GM12891 (cell line): ENCODE measurements around the gene ASPHD2.

Experiments used
- POLR2A ChIP-seq: IDR thresholded peaks from 2 replicates; pipeline ENCODE4 v1.6.1; 2011; ENCODE audit warnings: low read depth, low read length, control low read depth
- POLR2AphosphoS5 ChIP-seq: IDR thresholded peaks from 2 replicates; pipeline ENCODE4 v1.6.1; 2011; ENCODE audit warnings: low read depth, low read length, control low read depth
- POU2F2 ChIP-seq: IDR thresholded peaks from 2 replicates; pipeline ENCODE4 v1.6.1; 2011; ENCODE audit warnings: low read depth, mild to moderate bottlenecking, control low read depth, low read length, moderate library complexity
- TAF1 ChIP-seq: IDR thresholded peaks from 2 replicates; pipeline ENCODE4 v1.6.1; 2011; ENCODE audit warnings: low read depth, low read length, control low read depth

- no peak for TF ChIP-seq POLR2AphosphoS5
- no peak for TF ChIP-seq POLR2A
- TF ChIP-seq TAF1, result no peak
- no peak for TF ChIP-seq POU2F2
Measured at GRCh38 chr22:26442086-26442756, 13.2 kb downstream of the ASPHD2 start.
